Measurements from ENCODE around the gene DCN.
"Not testable (repeated sequence)": the region's sequence is repeated elsewhere in the genome, so short reads cannot be mapped to it uniquely, and the experiment has no call there.

DCN gene

DNA sequence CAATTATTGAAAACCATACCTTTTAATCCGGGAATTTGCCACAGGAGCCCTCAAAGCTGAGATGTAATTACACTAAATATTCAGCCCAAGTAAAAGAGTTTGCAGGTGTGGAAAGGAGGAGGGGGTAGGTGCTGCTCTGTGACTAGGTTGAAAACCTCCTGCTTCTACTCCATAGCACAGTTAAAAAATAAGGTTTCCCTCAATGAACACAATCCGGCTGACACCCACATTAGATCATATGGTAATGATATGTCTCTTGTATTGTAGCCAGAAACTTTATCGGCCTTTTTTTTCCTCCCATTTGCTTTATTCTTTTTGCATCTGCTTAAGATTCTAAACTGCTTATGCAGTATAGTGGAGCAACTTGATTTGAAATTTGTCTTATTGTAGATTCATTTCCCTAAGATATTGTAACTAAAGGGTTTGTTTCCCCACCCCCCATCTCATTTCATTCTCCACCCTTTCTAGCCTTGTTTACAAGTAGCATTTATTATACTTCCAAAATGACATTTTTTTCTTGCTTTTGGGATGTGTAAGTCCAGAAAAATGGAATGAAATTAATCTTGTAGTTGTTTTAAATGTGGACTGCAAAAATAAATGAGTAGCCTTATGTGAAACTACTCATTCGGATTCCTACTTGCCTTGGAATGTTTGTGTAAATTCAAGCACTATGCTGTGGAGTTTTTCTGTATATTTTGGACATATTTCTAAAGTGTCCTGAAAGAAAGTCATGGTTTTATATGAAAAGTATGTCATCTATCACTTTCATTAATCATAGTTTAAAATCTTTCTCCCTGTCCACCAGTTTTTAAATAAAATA, at the start of gene DCN:
TSS of gene DCN (minus strand) at position 182 of the 820 bp plus-strand sequence. CDS start 4,265 bp downstream, outside the sequence.
- no peak for DNase-seq

DNA sequence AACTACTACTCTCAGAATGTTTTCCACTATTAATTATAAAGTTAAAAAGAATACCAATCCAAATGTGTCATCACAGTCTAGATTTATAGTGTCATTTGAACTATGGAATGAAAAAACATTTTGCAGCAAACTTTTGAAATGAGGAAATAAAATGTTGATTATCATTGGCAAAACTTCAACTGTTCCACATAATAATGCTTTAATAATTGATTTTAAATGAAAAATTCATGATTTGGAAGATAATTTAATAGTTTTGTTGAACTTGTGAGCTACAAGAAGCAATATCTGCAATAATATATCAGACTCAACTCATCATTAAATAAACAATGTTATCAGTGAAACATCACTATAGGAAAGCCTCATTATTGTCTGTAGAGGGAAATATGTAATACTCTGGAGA, 48.2 kb upstream of the DCN start:
- no peak for DNase-seq

DNA sequence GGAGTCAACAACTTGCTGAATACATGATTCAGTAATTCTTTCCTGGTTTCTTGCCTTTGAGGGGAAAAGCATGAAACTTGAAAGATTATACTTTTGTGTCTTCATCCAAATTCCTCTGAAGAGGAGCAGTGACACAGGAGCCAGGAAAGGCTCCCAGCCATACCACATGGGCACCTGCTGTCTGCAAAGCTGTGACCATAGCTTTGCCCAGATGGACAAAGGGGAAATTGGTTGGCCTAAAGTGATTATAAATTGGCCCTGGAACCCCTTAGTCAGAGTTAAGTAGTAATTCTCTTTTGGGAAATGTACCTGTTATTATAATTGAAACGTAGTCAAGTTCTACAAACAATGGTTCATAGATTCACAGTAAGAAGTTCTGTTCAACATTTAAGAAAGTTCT, 44.3 kb upstream of the DCN start:
- no peak for DNase-seq

DNA sequence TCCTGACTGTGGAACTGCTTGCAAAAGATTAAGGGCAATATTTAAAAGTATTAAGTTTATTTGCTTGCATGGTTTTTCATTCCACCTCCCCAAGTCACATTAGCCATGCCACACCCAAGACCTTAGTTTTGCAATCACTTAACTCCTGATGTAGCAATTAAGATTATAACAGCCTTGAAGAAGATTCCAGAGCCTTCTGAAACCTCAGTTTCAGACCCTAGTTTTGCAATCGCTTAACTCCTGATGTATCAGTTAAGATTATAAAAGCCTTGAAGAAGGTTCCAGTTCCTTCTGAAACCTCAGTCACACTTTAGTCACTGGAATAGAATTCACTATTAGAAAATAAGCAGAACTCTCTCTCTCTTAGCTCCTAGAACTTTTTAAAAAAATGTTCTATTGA, 42.7 kb upstream of the DCN start:
- DNase-seq, result no peak

- no peak for DNase-seq
These were observed 41.8 kb upstream of the DCN start for GRCh38 chr12:91224401-91224800.

DNA sequence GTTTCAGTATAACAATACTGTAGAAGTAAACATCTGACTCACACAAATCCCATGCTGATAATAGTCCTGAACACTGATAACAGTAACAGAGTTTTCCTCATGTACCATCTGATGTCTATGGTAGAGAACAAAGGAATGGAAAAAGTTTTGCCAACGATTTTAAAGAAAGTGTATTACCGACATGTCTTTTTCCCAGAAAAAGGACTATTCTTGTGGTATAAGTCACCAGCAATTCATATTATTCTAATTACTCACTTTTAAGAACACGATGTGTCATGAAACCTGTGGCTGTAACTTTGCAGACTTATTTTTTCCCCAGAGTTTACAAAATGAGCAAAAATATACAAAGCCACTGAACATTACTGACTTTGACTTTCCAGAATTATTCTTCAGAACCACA, 40.1 kb upstream of the DCN start:
- no peak for DNase-seq

GRCh38 chr12:91219919-91220318, 37.3 kb upstream of the DCN start:
- DNase-seq, result no peak

DNA sequence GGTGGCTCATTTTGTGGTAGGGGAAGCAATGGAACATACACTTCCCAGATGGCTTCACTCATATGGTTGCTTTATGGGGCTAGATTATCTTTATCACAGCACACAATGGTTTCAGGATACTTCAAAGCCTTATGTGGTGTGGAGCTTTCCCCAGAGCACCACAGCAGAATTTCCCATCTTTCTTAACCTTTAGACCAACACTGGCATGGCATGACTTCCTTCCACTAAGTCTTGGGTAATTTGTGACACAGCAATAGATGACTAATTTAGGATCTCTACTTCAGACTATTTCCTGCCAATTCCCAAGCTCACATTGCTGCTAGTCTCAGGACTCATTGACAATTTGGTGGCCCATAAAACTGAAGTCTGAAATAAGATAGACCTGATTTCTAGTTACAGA, 36.9 kb upstream of the DCN start:
- DNase-seq, result no peak

DNA sequence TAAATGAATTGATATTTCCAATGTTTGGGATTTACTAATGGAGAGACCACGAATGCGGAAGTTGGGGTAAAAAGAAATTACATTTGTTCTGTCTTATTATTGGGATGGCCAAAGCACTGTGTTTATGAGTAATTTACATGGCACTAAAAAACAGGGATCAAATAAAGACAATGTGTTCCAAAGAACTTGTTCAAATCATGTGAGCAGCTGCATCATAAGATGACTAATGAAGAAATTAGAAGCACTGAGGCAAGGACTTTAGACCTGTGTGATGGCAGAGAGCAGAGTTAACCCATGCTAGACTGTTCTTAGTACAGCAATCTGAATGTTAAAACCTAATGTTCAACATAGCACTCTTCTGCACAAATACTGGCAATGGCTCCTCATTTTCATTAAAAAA, 34.3 kb upstream of the DCN start:
- no peak for DNase-seq

GRCh38 chr12:91215940-91216454, 33.4 kb upstream of the DCN start:
- DNase-seq, result no peak

DNA sequence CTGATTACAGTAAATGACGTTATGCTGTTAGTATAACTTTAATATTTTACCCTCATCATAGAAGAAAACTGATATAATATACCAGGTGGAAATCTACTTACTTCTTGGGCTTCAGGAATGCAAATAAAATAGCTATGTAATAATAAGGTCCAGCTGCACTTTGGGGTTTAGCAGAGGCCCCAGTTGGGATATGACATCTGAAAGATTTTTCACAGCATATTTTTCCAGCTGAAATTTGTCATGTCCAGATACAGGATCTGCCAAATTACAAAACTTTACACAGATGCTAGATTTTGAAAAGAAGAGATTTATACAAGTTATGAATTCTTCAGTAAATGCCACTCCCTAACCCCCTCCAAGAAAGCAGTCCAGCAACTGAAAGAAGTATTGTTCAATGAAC, 29.2 kb upstream of the DCN start:
- no peak for DNase-seq

DNA sequence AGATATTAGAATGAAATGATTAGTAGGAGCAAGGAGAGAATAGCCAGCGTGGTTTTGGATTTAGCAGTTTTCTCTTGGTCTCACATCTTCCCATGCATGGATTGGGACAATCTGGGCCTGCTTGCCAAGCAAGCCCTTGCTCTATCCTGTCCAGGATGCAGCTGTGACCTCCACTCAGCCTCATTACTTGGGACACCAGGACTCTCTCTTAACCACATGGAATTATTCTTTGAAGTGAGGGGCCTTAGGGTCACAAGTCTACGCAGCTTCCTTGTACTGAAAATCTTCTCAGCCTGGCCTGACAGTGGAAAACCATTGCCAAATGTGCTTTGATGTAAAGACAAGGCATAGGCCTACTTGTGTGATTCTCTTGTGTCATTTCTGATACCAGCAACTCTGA, 28.0 kb upstream of the DCN start:
- DNase-seq, result no peak

DNA sequence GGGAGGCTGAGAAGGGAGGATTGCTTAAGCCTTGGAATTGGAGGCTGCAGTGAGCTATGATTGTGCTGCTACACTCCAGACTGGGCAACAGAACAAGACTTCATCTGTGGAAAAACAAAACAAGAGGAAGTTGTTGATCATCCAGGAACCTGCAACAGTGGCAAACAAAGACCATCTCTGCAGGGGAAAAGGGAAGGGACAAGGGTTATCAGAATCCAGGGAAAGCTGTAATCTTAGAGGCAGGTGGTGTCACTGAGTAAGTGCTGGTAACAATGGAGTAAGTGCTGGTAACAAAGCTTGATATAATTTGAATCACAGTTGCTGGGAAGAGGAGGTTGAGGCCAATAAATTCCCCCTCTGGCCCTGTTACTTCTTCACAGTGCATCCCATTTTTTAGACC, 27.5 kb upstream of the DCN start:
- no peak for DNase-seq

DNA sequence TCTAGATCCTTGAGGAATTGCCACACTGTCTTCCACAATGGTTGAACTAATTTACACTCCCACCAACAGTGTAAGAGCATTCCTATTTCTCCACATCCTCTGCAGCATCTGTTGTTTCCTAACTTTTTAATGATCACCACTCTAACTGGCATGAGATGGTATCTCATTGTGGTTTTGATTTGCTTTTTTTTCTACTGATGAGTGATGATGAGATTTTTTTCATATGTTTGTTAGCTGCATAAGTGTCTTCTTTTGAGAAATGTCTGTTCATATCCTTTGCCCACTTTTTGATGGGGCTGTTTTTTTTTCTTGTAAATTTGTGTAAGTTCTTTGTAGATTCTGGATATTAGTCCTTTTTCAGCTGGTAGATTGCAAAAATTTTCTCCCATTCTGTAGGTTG, 24.7 kb upstream of the DCN start:
- DNase-seq, result not testable (repeated sequence)

- DNase-seq, result no peak
These were observed 23.2 kb upstream of the DCN start for GRCh38 chr12:91205811-91206210.

GRCh38 chr12:91204421-91204820, 21.8 kb upstream of the DCN start:
- DNase-seq, result no peak

DNA sequence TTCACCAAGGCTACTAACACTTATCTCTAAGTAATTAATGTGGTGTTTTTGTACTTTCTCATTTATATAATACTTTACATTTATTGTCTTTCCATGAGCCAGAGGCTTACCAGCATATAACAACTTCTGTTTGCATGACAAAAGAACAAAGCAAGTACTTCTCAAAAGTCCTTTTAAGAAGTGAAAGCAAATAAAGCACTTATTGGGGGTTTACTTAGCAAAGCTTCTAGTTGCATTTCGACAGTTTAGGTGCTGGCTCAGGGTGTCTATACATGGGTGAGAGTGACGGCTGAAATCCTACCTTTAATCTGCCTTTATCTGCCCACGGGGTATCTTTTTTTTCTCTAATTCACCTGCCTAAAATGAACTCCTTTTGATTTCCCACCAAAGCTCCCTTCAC, 21.0 kb upstream of the DCN start:
- DNase-seq, result no peak

DNA sequence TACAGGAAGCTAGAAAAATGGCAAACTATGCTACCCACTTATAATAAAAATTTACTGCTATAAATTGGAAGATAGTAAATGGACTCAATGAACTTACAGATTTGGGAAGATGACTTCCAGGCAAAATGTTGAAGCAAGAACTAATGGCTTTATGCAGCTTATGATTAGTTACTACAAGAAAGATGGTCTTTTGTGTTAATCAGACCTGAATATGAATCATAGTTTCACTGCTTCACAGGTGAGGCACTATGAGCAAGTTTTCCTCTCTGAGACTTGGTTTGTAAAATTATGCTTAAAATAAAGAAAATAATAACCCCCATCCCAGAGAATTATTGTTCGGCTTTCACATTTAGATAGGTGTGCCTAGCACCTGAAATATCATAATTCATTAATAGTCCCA, 19.8 kb upstream of the DCN start:
- no peak for DNase-seq

GRCh38 chr12:91196436-91196835, 13.8 kb upstream of the DCN start:
- DNase-seq, result no peak

DNA sequence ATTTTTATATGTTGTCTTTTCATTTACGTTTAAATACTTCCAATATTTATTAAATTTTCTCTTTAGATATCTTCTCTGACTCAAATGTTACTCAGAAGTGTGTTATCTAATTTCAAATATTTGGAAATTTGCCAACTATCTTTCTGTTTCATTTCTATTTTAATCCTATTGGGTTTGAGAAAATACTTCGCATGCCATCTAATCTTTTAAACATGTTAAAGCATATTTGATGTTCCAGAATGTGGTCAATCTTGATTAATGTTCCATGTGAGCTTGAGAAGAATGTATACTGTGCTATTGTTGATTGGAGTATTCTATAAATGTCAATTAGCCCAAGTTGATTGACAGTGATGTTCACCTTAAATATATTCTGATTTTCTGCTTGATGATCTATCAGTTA, 11.9 kb upstream of the DCN start:
- DNase-seq, result no peak

DNA sequence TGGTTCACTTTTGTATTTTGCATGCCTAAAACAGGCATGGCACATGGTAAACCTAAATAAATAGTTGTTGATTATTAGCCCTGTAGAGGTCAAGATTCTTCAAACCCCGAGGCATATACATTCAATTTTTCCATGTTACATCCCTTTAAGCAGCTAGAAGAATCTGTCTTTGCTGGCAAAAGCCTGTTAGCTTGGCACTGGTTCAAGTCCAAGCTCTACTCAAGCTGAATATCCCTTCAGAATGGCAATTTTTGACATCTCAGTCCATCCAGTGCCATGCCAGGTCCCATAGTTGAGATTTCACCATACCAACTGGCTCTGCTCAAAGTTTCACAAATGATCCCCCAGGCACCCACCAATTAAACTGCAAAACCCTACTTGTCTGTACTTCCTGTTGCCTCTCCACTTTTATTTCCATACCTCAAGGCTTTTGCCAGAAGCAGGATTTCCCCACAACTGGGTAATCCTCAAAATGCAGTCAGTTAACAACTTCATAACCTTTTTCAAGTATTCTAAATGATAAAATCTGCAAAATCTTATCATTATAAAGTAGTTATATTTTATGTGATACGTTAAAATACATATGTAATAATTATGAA, 9.0 kb upstream of the DCN start:
- no peak for DNase-seq

DNA sequence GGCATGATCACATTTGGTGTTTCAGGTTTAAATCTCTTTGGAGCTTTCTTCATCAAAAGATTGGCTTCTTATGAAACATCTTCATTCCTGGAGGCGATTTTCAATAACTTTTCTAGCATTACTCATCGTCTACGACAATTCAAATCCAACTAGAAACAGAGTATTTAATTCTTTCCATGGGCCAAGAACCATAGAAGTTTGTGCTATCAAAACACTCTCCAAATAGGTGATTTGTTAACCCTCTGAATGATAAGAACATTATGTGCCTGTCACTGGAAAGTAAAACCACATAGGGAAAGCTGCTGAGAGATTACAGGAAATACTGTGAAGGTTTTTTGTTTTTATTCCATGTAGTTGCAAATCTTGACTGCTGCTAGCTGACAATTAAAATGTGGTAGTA, 6.9 kb upstream of the DCN start:
- DNase-seq, result no peak

DNA sequence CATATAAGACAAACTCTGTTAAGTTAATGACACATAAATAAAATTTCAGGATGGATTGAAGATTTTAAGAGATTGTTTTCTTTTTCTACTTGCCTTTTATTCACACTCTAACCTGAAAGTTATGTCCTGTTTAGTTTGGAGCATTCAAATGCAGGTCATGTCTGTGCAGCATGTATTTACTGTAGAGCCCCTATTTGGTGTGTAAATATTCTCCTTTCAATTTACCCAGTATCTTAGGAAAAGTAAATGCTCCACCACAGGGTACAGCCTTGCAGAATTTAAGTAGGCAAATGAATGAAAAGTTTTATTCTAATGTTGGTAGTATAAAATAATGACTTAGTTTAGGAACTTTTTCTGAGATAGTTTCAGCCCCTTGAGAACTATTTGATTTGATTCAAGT, 6.2 kb upstream of the DCN start:
- DNase-seq, result no peak

- no peak for DNase-seq
These were observed 3.5 kb upstream of the DCN start for GRCh38 chr12:91186156-91186555.

- no peak for DNase-seq
These were observed 2.8 kb upstream of the DCN start for GRCh38 chr12:91185421-91185820.
